ENCODE data around the gene HYAL4.

- TF ChIP-seq CTCF (IDR thresholded peaks at IDR 0.05) (no peak), POLR2A (IDR thresholded peaks at IDR 0.05) (no peak)
Measured at GRCh38 chr7:123844712-123845219, at the start of gene HYAL4.

Data from body of pancreas (tissue), 4 donors.